ENCODE data around the gene CCDC158. TPM values are rescaled to one million over a fixed set of nuclear protein-coding genes. Genes with fewer than 3 reads are reported as not detected.

The CCDC158 gene
- total RNA-seq, 4 donors from 2014 or later, result not detected

GRCh38 chr4:76334885-76335284 is 86.1 kb downstream of the CCDC158 start:
- Histone ChIP-seq H3K4me1 (no peaks in the 10 kb centered on the region), H3K36me3 (no peaks in the 10 kb centered on the region), H3K4me3 (no peak overlapping the region), H3K27me3 (no peaks in the 10 kb centered on the region), H3K27ac (no peak overlapping the region), H3K9me3 (no peaks in the 10 kb centered on the region)
- TF ChIP-seq CTCF (IDR thresholded peaks at IDR 0.05), result no peak
- DNase-seq, result no peak

GRCh38 chr4:76326515-76326914 is 94.4 kb downstream of the CCDC158 start:
- no peak overlapping the region for H3K27ac ChIP-seq
- H3K4me3 ChIP-seq, result no peak overlapping the region
- no peaks in the 10 kb centered on the region for H3K36me3 ChIP-seq
- H3K4me1 ChIP-seq, result no peaks in the 10 kb centered on the region
- TF ChIP-seq CTCF (IDR thresholded peaks at IDR 0.05) (no peak), POLR2A (IDR thresholded peaks at IDR 0.05) (no peak)
- peaks cover 0 to 14% (median 2%) of the 10 kb centered on the region in 4 donors for H3K9me3 ChIP-seq
- no peak for DNase-seq
- no peaks in the 10 kb centered on the region for H3K27me3 ChIP-seq

- no peak for DNase-seq
- Histone ChIP-seq H3K36me3 (no peaks in the 10 kb centered on the region), H3K4me1 (no peaks in the 10 kb centered on the region), H3K9me3 (peaks cover 0 to 14% (median 2%) of the 10 kb centered on the region in 4 donors), H3K27me3 (no peaks in the 10 kb centered on the region), H3K27ac (no peak overlapping the region), H3K4me3 (no peak overlapping the region)
- no peak for TF ChIP-seq CTCF (IDR thresholded peaks at IDR 0.05)
- no peak for TF ChIP-seq POLR2A (IDR thresholded peaks at IDR 0.05)
Observed at GRCh38 chr4:76325072-76325471, 95.9 kb downstream of the CCDC158 start.

GRCh38 chr4:76322236-76322635 is 98.7 kb downstream of the CCDC158 start:
- no peak overlapping the region for H3K4me3 ChIP-seq
- TF ChIP-seq POLR2A (IDR thresholded peaks at IDR 0.05), result no peak

GRCh38 chr4:76316131-76316530 is 104.8 kb downstream of the CCDC158 start:
- H3K36me3 ChIP-seq, result no peaks in the 10 kb centered on the region
- H3K9me3 ChIP-seq, result peaks cover 0 to 3% (median 0%) of the 10 kb centered on the region in 4 donors
- TF ChIP-seq POLR2A (IDR thresholded peaks at IDR 0.05) (no peak), CTCF (IDR thresholded peaks at IDR 0.05) (no peak)
- H3K4me3 ChIP-seq, result no peak overlapping the region
- no peak overlapping the region for H3K27ac ChIP-seq
- no peak for DNase-seq
- no peaks in the 10 kb centered on the region for H3K27me3 ChIP-seq
- peaks cover 0 to 9% (median 0%) of the 10 kb centered on the region in 4 donors for H3K4me1 ChIP-seq

More at GRCh38 chr4:76322236-76322635, 98.7 kb downstream of the CCDC158 start:
- no peak for DNase-seq
- H3K27me3 ChIP-seq, result no peaks in the 10 kb centered on the region
- no peaks in the 10 kb centered on the region for H3K36me3 ChIP-seq
- no peak overlapping the region for H3K27ac ChIP-seq
- H3K9me3 ChIP-seq, result peaks cover 0 to 14% (median 2%) of the 10 kb centered on the region in 4 donors
- no peaks in the 10 kb centered on the region for H3K4me1 ChIP-seq

GRCh38 chr4:76315267-76315918 is 105.5 kb downstream of the CCDC158 start:
- no peak for TF ChIP-seq CTCF (IDR thresholded peaks at IDR 0.05)
- no peak for TF ChIP-seq POLR2A (IDR thresholded peaks at IDR 0.05)
- peaks cover 0 to 15% (median 0%) of the 10 kb centered on the region in 4 donors for H3K4me1 ChIP-seq
- no peak for DNase-seq
- H3K9me3 ChIP-seq, result peaks cover 0 to 3% (median 0%) of the 10 kb centered on the region in 4 donors
- H3K27me3 ChIP-seq, result no peaks in the 10 kb centered on the region
- no peak overlapping the region for H3K4me3 ChIP-seq
- no peak overlapping the region for H3K27ac ChIP-seq
- H3K36me3 ChIP-seq, result no peaks in the 10 kb centered on the region

Data from Peyer's patch (tissue), 4 donors.